ENCODE data around the gene IRF2BPL.

DNA sequence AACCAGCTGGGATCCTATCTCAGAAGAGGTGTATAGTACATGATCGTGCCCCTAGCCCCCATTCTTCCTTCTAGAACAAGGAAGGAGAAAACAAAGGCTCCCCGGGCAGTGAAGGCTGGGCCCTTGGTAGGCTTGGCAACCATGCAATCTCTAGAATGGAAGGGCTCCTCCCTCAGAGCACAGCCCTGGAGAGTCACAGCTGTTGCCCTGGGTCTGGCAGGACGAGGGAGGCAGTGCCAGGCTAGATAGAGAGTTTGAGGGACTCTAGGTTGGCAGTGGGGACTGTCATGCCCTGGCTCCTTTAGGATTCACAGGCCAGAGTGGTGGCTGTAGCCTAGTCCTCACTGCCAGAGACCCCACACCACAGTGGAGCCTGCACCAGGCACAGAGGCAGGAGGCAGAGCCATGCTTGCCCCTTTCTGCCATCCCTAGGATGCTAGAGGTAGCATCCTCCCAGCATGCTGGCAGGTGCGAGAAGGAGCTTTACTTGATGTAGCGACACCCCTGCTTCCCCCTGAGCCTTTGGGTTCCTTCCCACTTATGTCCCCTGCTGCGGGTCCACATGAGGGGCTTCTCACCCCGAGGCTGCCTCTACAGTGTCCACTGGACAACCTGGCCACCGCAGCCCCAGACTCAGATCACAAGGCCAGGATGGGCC, 36.1 kb upstream of the IRF2BPL start:
- TF ChIP-seq EZH2 (IDR thresholded peaks at IDR 0.05; ENCODE audit: insufficient read depth, poor library complexity, severe bottlenecking) (no peak), EZH2phosphoT487 (IDR thresholded peaks at IDR 0.05; ENCODE audit: insufficient read depth, low read depth) (no peak)

Data from GM23248 (cell line).